SK-N-SH treated with all-trans-retinoic acid at 6 μM for 48 hours (cell line): Measurements from ENCODE around the gene SGIP1.

Experiments
- ISL1 ChIP-seq: fragments of 250-450 bp; sonication (Bioruptor Pico); IDR thresholded peaks from 2 replicates; pipeline ENCODE4 v2.1.2; 2022; ENCODE audit warnings: mild to moderate bottlenecking, moderate library complexity
- ZFP3 ChIP-seq: fragments of 250-450 bp; sonication (Bioruptor Pico); IDR thresholded peaks from 2 replicates; pipeline ENCODE4 v1.5.0; 2020; ENCODE audit warnings: mild to moderate bottlenecking, moderate library complexity
- ZNF70 ChIP-seq: fragments of 450-650 bp; formaldehyde crosslinking; IDR thresholded peaks from 2 replicates; pipeline ENCODE4 v1.5.0; 2020; ENCODE audit warnings: mild to moderate bottlenecking, moderate library complexity
- ZNF8 ChIP-seq: fragments of 450-650 bp; formaldehyde crosslinking; IDR thresholded peaks from 2 replicates; pipeline ENCODE4 v1.5.0; 2020; ENCODE audit warnings: mild to moderate bottlenecking, moderate library complexity
- TF ChIP-seq, protein P1 (sequence below): fragments of 250-450 bp; sonication (Bioruptor Pico); IDR thresholded peaks from 2 replicates; pipeline ENCODE4 v1.8.0; 2021; ENCODE audit warnings: low read depth, mild to moderate bottlenecking, moderate library complexity, borderline replicate concordance

DNA sequence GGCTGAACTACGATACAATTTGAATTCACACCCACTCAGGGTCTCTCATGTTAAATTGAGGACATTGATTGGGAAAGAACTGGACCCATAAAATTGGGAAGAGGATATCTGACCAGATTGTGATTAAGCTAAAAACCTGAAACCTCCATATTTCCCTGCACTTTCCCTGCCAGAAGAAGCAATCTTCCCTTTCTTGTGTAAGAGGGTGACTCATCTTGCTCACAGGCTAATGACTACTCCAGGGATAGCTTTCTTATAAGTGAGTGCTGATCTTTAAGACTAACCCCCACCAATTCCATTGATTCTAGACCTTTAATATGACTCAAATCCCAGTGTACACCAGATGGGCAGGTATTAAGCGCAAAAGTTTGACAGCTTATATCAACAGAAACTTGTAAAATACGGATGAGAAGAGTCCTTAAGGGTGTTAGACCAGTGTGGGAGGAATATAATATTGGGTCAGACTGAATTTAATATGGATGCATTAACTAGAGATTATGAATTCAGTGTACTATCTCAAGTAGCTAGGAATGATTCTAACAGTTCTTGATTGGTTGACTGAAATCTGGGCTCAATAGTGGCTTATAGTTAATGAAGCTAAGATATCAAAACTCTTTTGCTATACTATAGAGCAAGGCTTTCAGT, 12.1 kb upstream of the SGIP1 start:
- TF ChIP-seq, protein P1, sequence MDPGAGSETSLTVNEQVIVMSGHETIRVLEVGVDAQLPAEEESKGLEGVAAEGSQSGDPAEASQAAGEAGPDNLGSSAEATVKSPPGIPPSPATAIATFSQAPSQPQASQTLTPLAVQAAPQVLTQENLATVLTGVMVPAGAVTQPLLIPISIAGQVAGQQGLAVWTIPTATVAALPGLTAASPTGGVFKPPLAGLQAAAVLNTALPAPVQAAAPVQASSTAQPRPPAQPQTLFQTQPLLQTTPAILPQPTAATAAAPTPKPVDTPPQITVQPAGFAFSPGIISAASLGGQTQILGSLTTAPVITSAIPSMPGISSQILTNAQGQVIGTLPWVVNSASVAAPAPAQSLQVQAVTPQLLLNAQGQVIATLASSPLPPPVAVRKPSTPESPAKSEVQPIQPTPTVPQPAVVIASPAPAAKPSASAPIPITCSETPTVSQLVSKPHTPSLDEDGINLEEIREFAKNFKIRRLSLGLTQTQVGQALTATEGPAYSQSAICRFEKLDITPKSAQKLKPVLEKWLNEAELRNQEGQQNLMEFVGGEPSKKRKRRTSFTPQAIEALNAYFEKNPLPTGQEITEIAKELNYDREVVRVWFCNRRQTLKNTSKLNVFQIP: no peak
- no peak for TF ChIP-seq ZNF8 (CRISPR knock-in tag)
- no peak for TF ChIP-seq ISL1 (CRISPR knock-in tag)
- TF ChIP-seq ZNF70 (CRISPR knock-in tag): no peak
- no peak for TF ChIP-seq ZFP3 (CRISPR knock-in tag)
